SJSA1 (cell line): Measurements from ENCODE around the gene CAMTA1. TPM values are rescaled to one million over a fixed set of nuclear protein-coding genes. Genes with fewer than 3 reads are reported as not detected.

Experiments used
- DNase-seq, 2 experiments: peaks; one replicate each; pipeline ENCODE4 v3.0.0-alpha.2; 2015 to 2020; ENCODE audit warnings: low spot score in 2 of 2, low read depth in 1 of 2
- H3K27ac ChIP-seq: fragments of 250-450 bp; sonication (Bioruptor Pico); 2 replicates; pipeline ENCODE4 v1.5.1; 2020; ENCODE audit warnings: mild to moderate bottlenecking, moderate library complexity
- H3K27me3 ChIP-seq: fragments of 250-450 bp; sonication (Bioruptor Pico); replicated peaks from 2 replicates; pipeline ENCODE4 v1.5.1; 2020; ENCODE audit warnings: mild to moderate bottlenecking, moderate library complexity
- H3K36me3 ChIP-seq: fragments of 250-450 bp; sonication (Bioruptor Pico); 2 replicates; pipeline ENCODE4 v1.5.1; 2020; ENCODE audit warnings: mild to moderate bottlenecking
- H3K4me1 ChIP-seq: fragments of 250-450 bp; sonication (Bioruptor Pico); replicated peaks from 2 replicates; pipeline ENCODE4 v1.6.1; 2021; ENCODE audit warnings: mild to moderate bottlenecking
- H3K4me3 ChIP-seq: fragments of 250-450 bp; sonication (Bioruptor Pico); 2 replicates; pipeline ENCODE4 v1.5.1; 2020; ENCODE audit warnings: mild to moderate bottlenecking
- H3K9me3 ChIP-seq: fragments of 250-450 bp; sonication (Bioruptor Pico); replicated peaks from 2 replicates; pipeline ENCODE4 v1.5.1; 2020; ENCODE audit warnings: mild to moderate bottlenecking
- total RNA-seq: library from RNA; depleted of rRNA; stranded (reverse); fragments of >200 nt; shearing (Covaris generic); gene quantifications from 2 replicates; pipeline ENCODE4 v1.2.3, GENCODE V29; 2014

CAMTA1 gene
- total RNA-seq, 1 experiment from 2014 or later: 136 TPM

DNA sequence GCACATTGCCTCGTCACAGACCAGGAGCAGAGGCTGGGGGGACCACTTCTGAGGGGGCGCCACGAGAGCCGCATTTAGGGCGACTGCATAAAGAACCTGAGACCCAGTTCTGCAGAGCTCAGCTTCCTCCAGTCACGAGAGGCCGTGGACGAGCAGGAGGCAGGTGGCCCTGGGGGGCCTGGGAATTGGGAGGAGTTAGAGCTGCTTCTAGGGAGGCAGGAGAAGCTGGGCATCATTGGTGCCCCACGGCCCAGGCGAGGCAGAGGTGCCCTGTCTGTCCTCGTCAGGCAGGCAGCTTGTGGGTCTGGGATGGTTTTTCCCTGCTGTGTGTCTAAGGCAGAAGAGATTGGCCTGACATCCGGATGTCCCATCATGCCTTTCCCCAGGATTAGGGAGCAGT lies 389.3 kb downstream of the CAMTA1 start:
- no peak for DNase-seq
- H3K9me3 ChIP-seq: no peaks in the 10 kb centered on the region
- no peak overlapping the region for H3K27ac ChIP-seq
- H3K36me3 ChIP-seq: no peaks in the 10 kb centered on the region
- H3K4me3 ChIP-seq: no peak overlapping the region
- H3K4me1 ChIP-seq: no peaks in the 10 kb centered on the region
- H3K27me3 ChIP-seq: no peaks in the 10 kb centered on the region; the same call in 1 of the 2 replicates

DNA sequence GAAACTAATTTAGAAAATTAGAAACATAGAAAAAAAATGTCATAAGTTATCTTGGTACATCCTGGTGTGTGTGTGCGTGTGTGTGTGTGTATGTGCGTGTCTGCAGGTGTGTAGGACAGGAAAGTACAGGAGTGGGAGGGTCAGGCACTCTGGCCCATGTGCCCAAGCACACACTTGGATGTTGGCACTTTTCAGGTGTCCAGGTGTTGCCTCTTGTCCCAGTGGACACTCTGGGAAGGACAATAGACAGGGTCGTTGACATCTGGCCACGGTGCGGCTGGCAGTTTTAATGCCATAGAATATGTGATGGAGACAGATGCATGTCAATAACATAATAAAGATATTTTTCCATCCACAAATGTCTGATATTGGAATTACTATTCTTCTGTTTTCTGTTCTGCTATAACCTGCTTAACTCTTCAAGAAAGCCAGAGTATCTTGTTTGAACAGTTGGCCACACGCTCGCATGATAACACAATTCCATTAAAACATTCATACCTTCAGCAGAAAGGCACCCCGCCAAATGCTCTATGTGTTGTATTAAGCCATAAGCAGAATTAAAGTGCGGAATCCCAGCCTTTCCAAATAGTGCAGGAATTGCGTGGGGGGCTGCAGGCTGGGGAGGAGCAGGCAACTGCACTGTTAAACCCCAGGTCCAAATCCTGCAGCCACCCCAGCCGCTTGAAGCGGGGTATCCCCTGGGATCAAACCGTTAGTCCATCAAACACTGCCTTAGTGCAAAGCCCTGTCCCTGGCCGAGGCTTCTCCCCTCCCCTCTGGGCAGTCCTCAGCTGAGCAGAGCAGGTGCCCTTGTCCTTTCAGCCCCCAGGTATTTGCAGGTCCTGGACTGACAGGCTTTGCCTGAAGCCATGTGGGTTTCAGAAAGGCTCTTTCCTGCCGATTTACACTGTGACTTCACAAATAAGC lies 390.0 kb downstream of the CAMTA1 start:
- Histone ChIP-seq H3K36me3 (no peaks in the 10 kb centered on the region), H3K9me3 (no peaks in the 10 kb centered on the region), H3K4me1 (no peaks in the 10 kb centered on the region), H3K4me3 (no peak overlapping the region), H3K27ac (no peak overlapping the region), H3K27me3 (no peaks in the 10 kb centered on the region; the same call in 1 of the 2 replicates)
- no peak for DNase-seq

- Histone ChIP-seq H3K36me3 (no peaks in the 10 kb centered on the region), H3K4me3 (no peak overlapping the region), H3K4me1 (no peaks in the 10 kb centered on the region), H3K27ac (no peak overlapping the region), H3K27me3 (no peaks in the 10 kb centered on the region), H3K9me3 (no peaks in the 10 kb centered on the region)
- DNase-seq: no peak
Measured at GRCh38 chr1:7177021-7177420, 391.8 kb downstream of the CAMTA1 start.

DNA sequence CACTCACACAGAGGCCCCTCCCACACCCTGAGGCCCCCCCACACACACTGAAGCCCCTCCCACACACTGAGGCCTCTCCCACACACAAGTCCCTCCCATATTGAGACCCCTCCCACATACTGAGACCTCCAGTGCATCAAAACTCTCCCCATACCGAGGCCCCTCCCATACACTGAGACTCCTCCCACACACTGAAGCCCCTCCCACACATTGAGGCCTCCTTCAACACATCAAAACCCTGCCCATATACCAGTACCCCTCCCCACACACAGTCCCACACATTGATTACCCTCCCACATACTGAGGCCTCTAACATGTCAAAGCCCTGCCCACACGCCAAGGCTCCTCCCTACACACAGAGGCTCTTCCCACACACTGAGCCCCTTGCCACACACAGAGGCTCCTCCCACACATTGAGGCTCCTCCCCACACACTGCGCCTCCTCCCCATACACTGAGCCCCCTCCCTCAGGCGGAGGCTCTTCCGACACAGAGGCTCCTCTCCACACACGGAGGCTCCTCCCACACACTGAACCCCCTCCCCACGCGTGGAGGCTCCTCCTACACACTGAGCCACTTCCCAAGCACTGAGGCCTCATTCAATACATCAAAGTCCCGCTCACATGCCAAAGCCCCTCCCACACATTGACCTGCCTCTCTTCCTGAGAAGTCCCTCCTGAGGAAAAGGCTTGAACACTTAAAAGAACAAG lies 392.3 kb downstream of the CAMTA1 start:
- Histone ChIP-seq H3K9me3 (no peaks in the 10 kb centered on the region), H3K27me3 (no peaks in the 10 kb centered on the region), H3K27ac (no peak overlapping the region), H3K4me1 (no peaks in the 10 kb centered on the region), H3K4me3 (no peak overlapping the region), H3K36me3 (no peaks in the 10 kb centered on the region)
- DNase-seq: no peak

- Histone ChIP-seq H3K4me1 (no peaks in the 10 kb centered on the region), H3K4me3 (no peak overlapping the region), H3K9me3 (no peaks in the 10 kb centered on the region), H3K27me3 (no peaks in the 10 kb centered on the region), H3K36me3 (no peaks in the 10 kb centered on the region), H3K27ac (no peak overlapping the region)
- no peak for DNase-seq
Measured at GRCh38 chr1:7178336-7178735, 393.1 kb downstream of the CAMTA1 start.

- Histone ChIP-seq H3K36me3 (no peaks in the 10 kb centered on the region), H3K27me3 (no peaks in the 10 kb centered on the region), H3K27ac (no peak overlapping the region), H3K9me3 (no peaks in the 10 kb centered on the region), H3K4me1 (no peaks in the 10 kb centered on the region), H3K4me3 (no peak overlapping the region)
- no peak for DNase-seq
Measured at GRCh38 chr1:7178741-7179140, 393.5 kb downstream of the CAMTA1 start.

- Histone ChIP-seq H3K36me3 (no peaks in the 10 kb centered on the region), H3K27ac (no peak overlapping the region), H3K9me3 (no peaks in the 10 kb centered on the region), H3K4me1 (no peaks in the 10 kb centered on the region), H3K27me3 (no peaks in the 10 kb centered on the region), H3K4me3 (no peak overlapping the region)
- no peak for DNase-seq
Measured at GRCh38 chr1:7185721-7186120, 400.5 kb downstream of the CAMTA1 start.

GRCh38 chr1:7186382-7187111 lies 401.3 kb downstream of the CAMTA1 start:
- no peaks in the 10 kb centered on the region for H3K36me3 ChIP-seq
- H3K4me1 ChIP-seq: no peaks in the 10 kb centered on the region
- no peaks in the 10 kb centered on the region for H3K27me3 ChIP-seq
- no peak for DNase-seq
- no peaks in the 10 kb centered on the region for H3K9me3 ChIP-seq
- no peak overlapping the region for H3K27ac ChIP-seq
- H3K4me3 ChIP-seq: no peak overlapping the region

DNA sequence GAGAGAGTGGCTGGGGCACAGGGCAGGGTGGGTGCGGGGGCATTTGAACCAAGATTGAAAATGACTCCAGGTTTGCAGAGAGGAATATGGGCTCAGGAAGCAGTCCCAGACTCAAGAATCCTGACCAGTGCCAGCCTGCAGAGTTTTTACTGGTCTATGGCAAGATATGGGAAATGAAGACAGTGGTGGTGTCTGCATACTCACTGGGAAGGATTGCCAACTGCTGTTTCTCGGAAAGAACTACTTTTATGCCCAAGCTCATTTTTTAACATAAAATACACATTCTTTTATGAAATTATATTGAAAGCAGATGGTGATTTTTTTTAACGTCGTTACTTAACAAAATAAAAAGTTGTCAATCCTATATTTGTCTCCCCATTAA lies 401.8 kb downstream of the CAMTA1 start:
- Histone ChIP-seq H3K27me3 (no peaks in the 10 kb centered on the region), H3K36me3 (no peaks in the 10 kb centered on the region), H3K9me3 (no peaks in the 10 kb centered on the region), H3K4me1 (no peaks in the 10 kb centered on the region), H3K4me3 (no peak overlapping the region), H3K27ac (no peak overlapping the region)
- DNase-seq: no peak

GRCh38 chr1:7190261-7190660 lies 405.0 kb downstream of the CAMTA1 start:
- no peak for DNase-seq
- Histone ChIP-seq H3K4me1 (no peaks in the 10 kb centered on the region), H3K27me3 (no peaks in the 10 kb centered on the region), H3K4me3 (no peak overlapping the region), H3K9me3 (no peaks in the 10 kb centered on the region), H3K27ac (no peak overlapping the region), H3K36me3 (no peaks in the 10 kb centered on the region)

GRCh38 chr1:7192453-7192852 lies 407.2 kb downstream of the CAMTA1 start:
- Histone ChIP-seq H3K4me1 (no peaks in the 10 kb centered on the region), H3K27me3 (no peaks in the 10 kb centered on the region), H3K36me3 (no peaks in the 10 kb centered on the region), H3K4me3 (no peak overlapping the region), H3K27ac (no peak overlapping the region), H3K9me3 (no peaks in the 10 kb centered on the region)
- no peak for DNase-seq

- H3K27me3 ChIP-seq: no peaks in the 10 kb centered on the region; the same call in 1 of the 2 replicates
- no peaks in the 10 kb centered on the region for H3K9me3 ChIP-seq
- H3K4me1 ChIP-seq: no peaks in the 10 kb centered on the region
- no peak overlapping the region for H3K4me3 ChIP-seq
- H3K36me3 ChIP-seq: no peaks in the 10 kb centered on the region
- no peak overlapping the region for H3K27ac ChIP-seq
- no peak for DNase-seq
Measured at GRCh38 chr1:7196036-7196911, 411.0 kb downstream of the CAMTA1 start.

DNA sequence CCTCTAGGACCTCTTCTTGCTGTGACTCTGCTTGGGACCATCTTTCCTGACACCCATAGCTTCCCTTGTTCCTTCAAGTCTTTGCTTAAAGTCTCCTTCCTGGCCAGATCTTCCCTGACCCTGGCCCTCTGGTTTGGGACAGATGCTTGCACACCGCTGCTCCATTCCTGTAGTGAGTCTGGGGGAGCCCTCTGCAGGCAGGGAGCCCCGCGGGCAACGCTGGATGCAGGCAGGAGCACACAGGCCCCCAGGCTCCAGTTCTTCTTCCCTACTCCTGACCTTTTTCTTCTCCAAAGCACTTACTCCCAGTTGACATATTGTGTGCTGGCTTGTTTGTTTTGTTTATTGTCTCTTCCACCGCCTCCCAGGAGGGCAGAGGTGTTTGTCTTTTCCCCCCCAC lies 413.4 kb downstream of the CAMTA1 start:
- no peaks in the 10 kb centered on the region; the same call in 1 of the 2 replicates for H3K27me3 ChIP-seq
- DNase-seq: peak in 1 of 2 experiments; percentile 7
- H3K9me3 ChIP-seq: no peaks in the 10 kb centered on the region
- no peaks in the 10 kb centered on the region for H3K4me1 ChIP-seq
- H3K27ac ChIP-seq: no peak overlapping the region
- no peaks in the 10 kb centered on the region for H3K36me3 ChIP-seq
- no peak overlapping the region for H3K4me3 ChIP-seq
